Stimulated activated CD8-positive, alpha-beta memory T cell treated with anti-CD3 and anti-CD28 coated beads, Interleukin-2, amount 100 ng/mL, for 48 hours (primary cell): ENCODE results near the gene USH1G.
"Not testable (repeated sequence)": the region's sequence is repeated elsewhere in the genome, so short reads cannot be mapped to it uniquely, and the experiment has no call there.

Source experiments
- DNase-seq, 2 donors: peaks; one replicate each; pipeline ENCODE4 v3.0.0-alpha.2; 2020; ENCODE audit warnings: low read depth in 2 of 2

The USH1G gene

GRCh38 chr17:74930535-74931036 lies 7.5 kb upstream of the USH1G start:
- no peak for DNase-seq

- no peak for DNase-seq
Observed at GRCh38 chr17:74928786-74929185, 5.7 kb upstream of the USH1G start.

GRCh38 chr17:74925242-74925641 lies 2.2 kb upstream of the USH1G start:
- DNase-seq, result no peak

- no peak for DNase-seq
Observed at GRCh38 chr17:74924250-74924948, 1.3 kb upstream of the USH1G start, which contains the start of gene OTOP2. TSS of gene OTOP2 (plus strand) at chr17:74924273. CDS start at chr17:74924633, 360 bp downstream.

GRCh38 chr17:74923538-74924249 lies 639 bp upstream of the USH1G start:
- DNase-seq, result peak; percentile 70 to 73

- DNase-seq, result no peak
Observed at GRCh38 chr17:74922172-74922571, 883 bp downstream of the USH1G start.

- no peak for DNase-seq
Observed at GRCh38 chr17:74921769-74922168, 1.3 kb downstream of the USH1G start.

GRCh38 chr17:74921026-74921681 lies 1.9 kb downstream of the USH1G start:
- no peak for DNase-seq

GRCh38 chr17:74920642-74921025 lies 2.4 kb downstream of the USH1G start:
- DNase-seq, result no peak

- DNase-seq, result no peak
Observed at GRCh38 chr17:74920306-74920620, 2.8 kb downstream of the USH1G start.

- DNase-seq, result no peak
Observed at GRCh38 chr17:74919440-74920305, 3.4 kb downstream of the USH1G start.

GRCh38 chr17:74918906-74919305 lies 4.1 kb downstream of the USH1G start:
- no peak for DNase-seq

GRCh38 chr17:74917430-74917829 lies 5.6 kb downstream of the USH1G start:
- no peak for DNase-seq

GRCh38 chr17:74916851-74917199 lies 6.2 kb downstream of the USH1G start:
- DNase-seq, result no peak

GRCh38 chr17:74916136-74916850 lies 6.8 kb downstream of the USH1G start:
- no peak for DNase-seq

- not testable (repeated sequence) for DNase-seq
Observed at GRCh38 chr17:74911423-74911822, 11.6 kb downstream of the USH1G start.

- not testable (repeated sequence) for DNase-seq
Observed at GRCh38 chr17:74909097-74909496, 14.0 kb downstream of the USH1G start.

GRCh38 chr17:74907012-74907411 lies 16.0 kb downstream of the USH1G start:
- no peak for DNase-seq

- DNase-seq, result not testable (repeated sequence)
Observed at GRCh38 chr17:74906214-74906793, 16.8 kb downstream of the USH1G start.

GRCh38 chr17:74904687-74905409 lies 18.2 kb downstream of the USH1G start:
- no peak for DNase-seq
